A673 (cell line): ENCODE data around the gene TCEAL4. TPM values are rescaled to one million over a fixed set of nuclear protein-coding genes. Genes with fewer than 3 reads are reported as not detected.

Experiments
- BruUV-seq: library from RNA; stranded (reverse); fragments of 400-500 nt; replicated peaks from 2 replicates; lab custom pipeline; 2021; lab: Mats Ljungman, UMichigan
- CTCF ChIA-PET: fragments of 300-600 bp; sonication (Branson Sonifier 250); formaldehyde crosslinking; loops from one replicate; lab custom pipeline; 2022; ENCODE audit warnings: antibody characterized with exemption; lab: Charles Lee
- POLR2A ChIA-PET: fragments of 300-600 bp; sonication (Branson Sonifier 250); formaldehyde crosslinking; loops from one replicate; lab custom pipeline; 2022; ENCODE audit warnings: antibody characterized with exemption; ENCODE audit not compliant: low non-redundant PET; lab: Charles Lee
- DNase-seq: peaks from one replicate; pipeline ENCODE4 v3.0.0-alpha.2; 2015; ENCODE audit warnings: low spot score
- H3K27ac ChIP-seq: fragments of 200-600 bp; sonication (generic); 2 replicates; pipeline ENCODE4 v1.5.1; 2016; ENCODE audit warnings: mixed run types, low read depth, mild to moderate bottlenecking, mixed read lengths, antibody characterized with exemption, low read length; ENCODE audit not compliant: poor library complexity, severe bottlenecking
- H3K27me3 ChIP-seq: fragments of 200-600 bp; sonication (generic); replicated peaks from 2 replicates; pipeline ENCODE4 v1.6.1; 2017; ENCODE audit warnings: mixed run types, low read depth, mild to moderate bottlenecking, mixed read lengths, antibody characterized with exemption, low read length; ENCODE audit not compliant: insufficient read depth, poor library complexity
- H3K36me3 ChIP-seq: fragments of 200-600 bp; sonication (generic); 2 replicates; pipeline ENCODE4 v1.6.1; 2016; ENCODE audit warnings: mixed run types, mild to moderate bottlenecking, mixed read lengths, antibody characterized with exemption, low read length; ENCODE audit not compliant: insufficient read depth, poor library complexity, severe bottlenecking
- H3K4me1 ChIP-seq: fragments of 200-600 bp; sonication (generic); 2 replicates; pipeline ENCODE4 v1.6.1; 2017; ENCODE audit warnings: mixed run types, mild to moderate bottlenecking, mixed read lengths, antibody characterized with exemption, low read length; ENCODE audit not compliant: insufficient read depth, poor library complexity, severe bottlenecking
- H3K4me3 ChIP-seq: fragments of 200-600 bp; sonication (generic); 2 replicates; pipeline ENCODE4 v1.5.1; 2016; ENCODE audit warnings: low read depth, mixed run types, mild to moderate bottlenecking, mixed read lengths, low read length; ENCODE audit not compliant: poor library complexity, severe bottlenecking
- H3K9me3 ChIP-seq: fragments of 200-600 bp; sonication (generic); 2 replicates; pipeline ENCODE4 v1.6.1; 2016; ENCODE audit warnings: mixed run types, low read depth, mild to moderate bottlenecking, mixed read lengths, antibody characterized with exemption, low read length; ENCODE audit not compliant: poor library complexity, severe bottlenecking
- CTCF ChIP-seq: fragments of 300-800, 200-600 bp; sonication (generic); conservative IDR thresholded peaks from 2 replicates; pipeline ENCODE4 v1.5.1; 2017; ENCODE audit warnings: low read depth, mild to moderate bottlenecking, antibody characterized with exemption, low read length, moderate library complexity, mixed read lengths
- EZH2 ChIP-seq: fragments of 200-600 bp; sonication (generic); IDR thresholded peaks from 2 replicates; pipeline ENCODE4 v1.6.1; 2017; ENCODE audit warnings: borderline replicate concordance, low read depth, mild to moderate bottlenecking, mixed read lengths, antibody characterized with exemption, low read length; ENCODE audit not compliant: poor library complexity, severe bottlenecking
- intact Hi-C: fragments of 100-400 bp; cut with micrococcal nuclease; formaldehyde crosslinking; loops from one replicate; pipeline ENCODE4 v1.10.0; 2022; ENCODE audit not compliant: unreplicated experiment
- total RNA-seq: library from RNA; stranded (reverse); gene quantifications from 2 replicates; pipeline ENCODE4 v1.2.3, GENCODE V29; 2021

TCEAL4 gene
- total RNA-seq, 1 experiment from 2014 or later, result 37.3 TPM

- no peaks in the 10 kb centered on the region for H3K27me3 ChIP-seq
- intact Hi-C loops, result loop anchor here (10.0 kb wide), 1 partner anchor 79 kb away; no protein-coding TSS in a partner anchor
- no TSS peak for BruUV-seq
- no peak for DNase-seq
- CTCF ChIA-PET, result no interaction called here
- TF ChIP-seq EZH2, result no peak
- no peak overlapping the region for H3K4me3 ChIP-seq
- no peaks in the 10 kb centered on the region for H3K4me1 ChIP-seq
- POLR2A ChIA-PET, result no interaction called here
- H3K36me3 ChIP-seq, result no peaks in the 10 kb centered on the region
- H3K27ac ChIP-seq, result no peak overlapping the region
- no peaks in the 10 kb centered on the region for H3K9me3 ChIP-seq
Measured at GRCh38 chrX:103624111-103624510, 38.8 kb downstream of the TCEAL4 start.

- Histone ChIP-seq H3K27ac (no peak overlapping the region), H3K27me3 (no peaks in the 10 kb centered on the region), H3K4me3 (no peak overlapping the region), H3K9me3 (no peaks in the 10 kb centered on the region), H3K36me3 (no peaks in the 10 kb centered on the region), H3K4me1 (no peaks in the 10 kb centered on the region)
- no TSS peak for BruUV-seq
- ChIA-PET CTCF (no interaction called here), POLR2A (no interaction called here)
- no peak for DNase-seq
- intact Hi-C loops, result loop anchor here (5.0 to 10.0 kb wide), 2 partner anchors 60 to 82 kb away; partner anchors contain the start of gene MORF4L2
- no peak for TF ChIP-seq CTCF
- no peak for TF ChIP-seq EZH2
Measured at GRCh38 chrX:103626855-103627254, 41.5 kb downstream of the TCEAL4 start.

GRCh38 chrX:103628386-103629317, 43.3 kb downstream of the TCEAL4 start, which contains the start of gene TCEAL1:
TSS of gene TCEAL1 (plus strand) at chrX:103628975. CDS start at chrX:103629917, 942 bp downstream.
- CTCF ChIA-PET, result no interaction called here
- H3K27ac ChIP-seq, result peak within 1 kb of the TSS; percentile 73

More at GRCh38 chrX:103628386-103629317, 43.3 kb downstream of the TCEAL4 start, which contains the start of gene TCEAL1:
- POLR2A ChIA-PET, result interaction anchor here (0.7 kb wide), 2 partner anchors 38 to 325 kb away, joined by 3 to 4 read pairs; no protein-coding TSS in a partner anchor
- no peak for TF ChIP-seq CTCF
- no peak for TF ChIP-seq EZH2
- peak; percentile 48 for DNase-seq
- Histone ChIP-seq H3K36me3 (no peaks in the 10 kb centered on the region), H3K9me3 (no peaks in the 10 kb centered on the region), H3K4me3 (peak within 1 kb of the TSS; percentile 71), H3K4me1 (no peaks in the 10 kb centered on the region), H3K27me3 (no peaks in the 10 kb centered on the region)
- TSS peak; percentile 43 for BruUV-seq
- intact Hi-C loops, result loop anchor here (5.0 to 10.0 kb wide), 2 partner anchors 59 to 84 kb away; partner anchors contain the start of gene MORF4L2
